HepG2 (cell line): ENCODE data around the gene SAP25. TPM values are rescaled to one million over a fixed set of nuclear protein-coding genes. Genes with fewer than 3 reads are reported as not detected.

Source experiments
- DZIP1 ChIP-seq: sonication (generic); formaldehyde crosslinking; IDR thresholded peaks from 2 replicates; pipeline ENCODE4 v1.5.0; 2020; ENCODE audit warnings: mild to moderate bottlenecking, missing genetic modification reagents
- GLI4 ChIP-seq: sonication (generic); formaldehyde crosslinking; IDR thresholded peaks from 2 replicates; pipeline ENCODE4 v1.5.1; 2020; ENCODE audit warnings: missing genetic modification reagents, mild to moderate bottlenecking, moderate library complexity, borderline replicate concordance
- GTF2F1 ChIP-seq: fragments of 150-350 bp; IDR thresholded peaks from 2 replicates; pipeline ENCODE4 v1.6.1; 2014; ENCODE audit warnings: low read length
- HNRNPH1 ChIP-seq: fragments of 200-400 bp; formaldehyde crosslinking; optimal IDR thresholded peaks from 2 replicates; pipeline ENCODE3; 2017; ENCODE audit warnings: mild to moderate bottlenecking, low read depth, low read length
- HNRNPLL ChIP-seq: fragments of 200-400 bp; formaldehyde crosslinking; IDR thresholded peaks from 2 replicates; pipeline ENCODE4 v1.6.1; 2017; ENCODE audit warnings: mild to moderate bottlenecking, low read depth, low read length; ENCODE audit not compliant: poor library complexity, severe bottlenecking
- HNRNPUL1 ChIP-seq: fragments of 200-400 bp; formaldehyde crosslinking; IDR thresholded peaks from 2 replicates; pipeline ENCODE4 v1.6.1; 2017; ENCODE audit warnings: low read depth, mild to moderate bottlenecking, low read length, moderate library complexity
- PHF21A ChIP-seq: sonication (generic); formaldehyde crosslinking; IDR thresholded peaks from 2 replicates; pipeline ENCODE4 v1.5.0; 2020; ENCODE audit warnings: mild to moderate bottlenecking, missing genetic modification reagents
- RARA ChIP-seq: IDR thresholded peaks from 2 replicates; pipeline ENCODE4 v1.6.1; 2016; ENCODE audit warnings: missing genetic modification reagents, missing compliant biosample characterization
- TFE3 ChIP-seq: IDR thresholded peaks from 2 replicates; pipeline ENCODE4 v1.6.1; 2016
- YEATS2 ChIP-seq: sonication (generic); formaldehyde crosslinking; IDR thresholded peaks from 2 replicates; pipeline ENCODE4 v1.4.0; 2020; ENCODE audit warnings: missing genetic modification reagents, borderline replicate concordance
- ZFX ChIP-seq: sonication (generic); formaldehyde crosslinking; IDR thresholded peaks from 2 replicates; pipeline ENCODE4 v1.4.0; 2020; ENCODE audit warnings: mild to moderate bottlenecking, low read depth, missing genetic modification reagents, moderate library complexity
- ZNF142 ChIP-seq: sonication (generic); formaldehyde crosslinking; IDR thresholded peaks from 2 replicates; pipeline ENCODE4 v1.4.0; 2020; ENCODE audit warnings: missing genetic modification reagents
- ZNF224 ChIP-seq: sonication (generic); formaldehyde crosslinking; IDR thresholded peaks from 2 replicates; pipeline ENCODE4 v1.5.0; 2020; ENCODE audit warnings: mild to moderate bottlenecking, missing genetic modification reagents
- ZNF251 ChIP-seq: sonication (generic); formaldehyde crosslinking; IDR thresholded peaks from 2 replicates; pipeline ENCODE4 v1.9.0; 2021; ENCODE audit warnings: mild to moderate bottlenecking, missing genetic modification reagents
- ZNF292 ChIP-seq: sonication (generic); formaldehyde crosslinking; IDR thresholded peaks from 2 replicates; pipeline ENCODE4 v1.8.1; 2022; ENCODE audit warnings: mild to moderate bottlenecking, low read depth, missing genetic modification reagents, borderline replicate concordance
- ZNF331 ChIP-seq: sonication (generic); formaldehyde crosslinking; IDR thresholded peaks from 2 replicates; pipeline ENCODE4 v1.4.0; 2020; ENCODE audit warnings: missing genetic modification reagents
- ZNF350 ChIP-seq: sonication (generic); formaldehyde crosslinking; IDR thresholded peaks from 2 replicates; pipeline ENCODE4 v1.4.0; 2020; ENCODE audit warnings: mild to moderate bottlenecking, low read depth, missing genetic modification reagents, borderline replicate concordance
- ZNF446 ChIP-seq: sonication (generic); formaldehyde crosslinking; IDR thresholded peaks from 2 replicates; pipeline ENCODE4 v1.5.0; 2020; ENCODE audit warnings: mild to moderate bottlenecking, missing genetic modification reagents
- ZNF713 ChIP-seq: sonication (generic); formaldehyde crosslinking; IDR thresholded peaks from 2 replicates; pipeline ENCODE4 v1.4.0; 2020; ENCODE audit warnings: mild to moderate bottlenecking, missing genetic modification reagents
- polyA plus RNA-seq, 8 experiments: library from polyadenylated mRNA; depleted of rRNA in 3 of 8; stranded (reverse) in 7 of 8; unstranded in 1 of 8; fragments of >200 nt; fragmentation: Illumina TruSeq in 4 of 8; extraction: Trizol in 4 of 8; gene quantifications; 2 replicates each; pipeline versions ENCODE4 v1.2.1 to v1.2.3, GENCODE V29; 2011 to 2016; ENCODE audit warnings: low read depth in 4 of 8, missing spikeins in 1 of 8, mixed read lengths in 1 of 8; ENCODE audit not compliant: insufficient read depth in 1 of 8
- total RNA-seq, 5 experiments: library from RNA; depleted of rRNA; stranded (reverse); fragments of >200 nt; fragmentation: Illumina TruSeq; extraction: Trizol; gene quantifications; 2 replicates each; pipeline ENCODE4 v1.2.3, GENCODE V29; 2016; ENCODE audit warnings: low read depth in 1 of 5

The SAP25 gene
- total and polyA plus RNA-seq, 2 of the 13 experiments (the other 11 are each of a cell fraction or from before 2014, with no cell fraction given): 0.15 to 0.20 TPM

- TF ChIP-seq ZNF331 (CRISPR knock-in tag) (peak; percentile 41), TFE3 (CRISPR knock-in tag) (peak; percentile 13; the same call in 1 of the 2 replicates), HNRNPH1 (peak; percentile 87), ZNF446 (CRISPR knock-in tag) (peak; percentile 89; the same call in 1 of the 2 replicates), ZNF713 (CRISPR knock-in tag) (0 out of 2 replicates have a peak, but pooled peaks have one; percentile 39), ZNF142 (CRISPR knock-in tag) (no peak), HNRNPLL (peak; percentile 76), GTF2F1 (no peak), DZIP1 (CRISPR knock-in tag) (peak; percentile 84; the same call in 1 of the 2 replicates), ZNF224 (peak; percentile 78; the same call in 1 of the 2 replicates), RARA (0 out of 2 replicates have a peak, but pooled peaks have one; percentile 16), ZNF292 (no peak; the same call in 1 of the 2 replicates), ZNF350 (CRISPR knock-in tag) (peak; percentile 49), PHF21A (peak; percentile 76), GLI4 (CRISPR knock-in tag) (0 out of 2 replicates have a peak, but pooled peaks have one; percentile 25), YEATS2 (CRISPR knock-in tag) (0 out of 2 replicates have a peak, but pooled peaks have one; percentile 37), HNRNPUL1 (no peak), ZNF251 (CRISPR knock-in tag) (no peak), ZFX (CRISPR knock-in tag) (peak; percentile 67; the same call in 1 of the 2 replicates)
These were observed 34.9 kb downstream of the SAP25 start, which contains the start of gene AGFG2 (continued) for GRCh38 chr7:100538654-100539435.
